ENCODE measurements around the gene SNX20.

The SNX20 gene

GRCh38 chr16:50674831-50675230 is 6.3 kb downstream of the SNX20 start:
- TF ChIP-seq CTCF (IDR thresholded peaks at IDR 0.05) = no peak
- Histone ChIP-seq H3K4me3 (no peak overlapping the region), H3K27ac (no peak overlapping the region)
- no peak for DNase-seq (ENCODE audit: low spot score)

GRCh38 chr16:50673496-50674275 is 7.4 kb downstream of the SNX20 start:
- Histone ChIP-seq H3K27ac (no peak overlapping the region), H3K4me3 (no peak overlapping the region)
- no peak for DNase-seq (ENCODE audit: low spot score)
- no peak for TF ChIP-seq CTCF (IDR thresholded peaks at IDR 0.05)

GRCh38 chr16:50671644-50672260 is 9.4 kb downstream of the SNX20 start:
- TF ChIP-seq CTCF (IDR thresholded peaks at IDR 0.05) = no peak
- no peak for DNase-seq (ENCODE audit: low spot score)
- Histone ChIP-seq H3K4me3 (no peak overlapping the region), H3K27ac (no peak overlapping the region)

- no peak overlapping the region for H3K4me3 ChIP-seq
- H3K27ac ChIP-seq = no peak overlapping the region
- no peak for DNase-seq (ENCODE audit: low spot score)
- no peak for TF ChIP-seq CTCF (IDR thresholded peaks at IDR 0.05)
Measured at GRCh38 chr16:50670476-50670875, 10.6 kb downstream of the SNX20 start.

- Histone ChIP-seq H3K4me3 (no peak overlapping the region), H3K27ac (no peak overlapping the region)
- no peak for TF ChIP-seq CTCF (IDR thresholded peaks at IDR 0.05)
- no peak for DNase-seq (ENCODE audit: low spot score)
Measured at GRCh38 chr16:50669741-50670140, 11.4 kb downstream of the SNX20 start.

- TF ChIP-seq CTCF (IDR thresholded peaks at IDR 0.05) = no peak
- Histone ChIP-seq H3K4me3 (no peak overlapping the region), H3K27ac (no peak overlapping the region)
- no peak for DNase-seq (ENCODE audit: low spot score)
Measured at GRCh38 chr16:50668368-50669008, 12.6 kb downstream of the SNX20 start.
